Spleen (tissue), 11 donors: Measurements from ENCODE around the gene CCDC71L. TPM values are rescaled to one million over a fixed set of nuclear protein-coding genes. Genes with fewer than 3 reads are reported as not detected.

Source experiments
- DNase-seq: peaks from one replicate; pipeline ENCODE4 v3.0.0-alpha.2; 2020
- H3K27ac ChIP-seq, 8 donors: fragments of 200-600 bp; sonication (generic) in 7 of 8; 1 replicate in 4 of 8; 2 replicates in 4 of 8; pipeline versions ENCODE4 v1.5.0 to v1.8.0; 2016 to 2021; ENCODE audit warnings: inconsistent platforms in 4 of 8, mild to moderate bottlenecking in 4 of 8, moderate library complexity in 1 of 8
- H3K27me3 ChIP-seq, 7 donors: fragments of 200-600 bp; sonication (generic) in 6 of 7; replicated peaks in 1 of 7; 1 replicate in 4 of 7; 2 replicates in 3 of 7; pipeline versions ENCODE4 v1.5.0 to v1.8.0; 2016 to 2021; ENCODE audit warnings: inconsistent platforms in 3 of 7, mild to moderate bottlenecking in 1 of 7
- H3K36me3 ChIP-seq, 6 donors: fragments of 200-600 bp; sonication (generic) in 5 of 6; 1 replicate in 4 of 6; 2 replicates in 2 of 6; pipeline versions ENCODE4 v1.5.0 to v1.8.0; 2016 to 2021; ENCODE audit warnings: inconsistent platforms in 2 of 6
- H3K4me1 ChIP-seq, 6 donors: fragments of 200-600 bp; sonication (generic) in 5 of 6; 1 replicate in 3 of 6; 2 replicates in 3 of 6; pipeline versions ENCODE4 v1.5.0 to v1.8.0; 2016 to 2021; ENCODE audit warnings: inconsistent platforms in 3 of 6
- H3K4me3 ChIP-seq, 8 donors: fragments of 200-600 bp; sonication (generic) in 7 of 8; 1 replicate in 4 of 8; 2 replicates in 4 of 8; pipeline versions ENCODE4 v1.5.0 to v1.8.0; 2016 to 2021; ENCODE audit warnings: inconsistent platforms in 4 of 8, mild to moderate bottlenecking in 4 of 8, moderate library complexity in 2 of 8
- H3K9me3 ChIP-seq, 8 donors: fragments of 200-600 bp; sonication (generic) in 7 of 8; 1 replicate in 4 of 8; 2 replicates in 4 of 8; pipeline versions ENCODE4 v1.5.0 to v1.8.0; 2016 to 2021; ENCODE audit warnings: inconsistent platforms in 4 of 8
- POLR2A ChIP-seq, 3 donors: fragments of 450-650 bp; IDR thresholded peaks; one replicate each; pipeline ENCODE4 v1.5.1; 2017; ENCODE audit warnings: antibody characterized with exemption in 3 of 3, mild to moderate bottlenecking in 1 of 3
- POLR2AphosphoS5 ChIP-seq, 3 donors: sonication (generic); formaldehyde crosslinking; IDR thresholded peaks; one replicate each; pipeline ENCODE4 v1.5.1; 2017; ENCODE audit warnings: antibody characterized with exemption in 3 of 3
- WGBS, 5 donors: extraction: QIAGEN DNeasy Blood & Tissue Kit in 3 of 5; methylation state at CpG; one replicate each; pipeline versions ENCODE4 v1.1.5 to v1.1.7; 2013 to 2018; 5-methylcytosine and 5-hydroxymethylcytosine counted together
- intact Hi-C: fragments of 100-400 bp; cut with DNase I; formaldehyde crosslinking; loops from one replicate; pipeline ENCODE4 v1.15.0; 2023; ENCODE audit warnings: low total_unique reads
- polyA plus RNA-seq, 3 donors: library from polyadenylated mRNA; stranded (reverse); fragments of 200-250 nt; gene quantifications; one replicate each; pipeline ENCODE4 v1.2.1, GENCODE V29; 2013
- total RNA-seq, 7 donors: library from RNA; depleted of rRNA in 3 of 7; stranded (reverse); fragments of >200 nt in 3 of 7; fragmentation: NEBNext Ultra II Directional in 4 of 7; extraction: Animal tissue kit (Norgen Biotek cat#: 25700) in 4 of 7; gene quantifications; one replicate each; pipeline versions ENCODE4 v1.1.0 to v1.2.1, GENCODE V29; 2016 to 2021
- TF ChIP-seq, protein P1 (sequence below), 11 experiments: fragments of 200-600 bp in 7 of 11; fragments of 450-650 bp in 4 of 11; sonication (generic) in 4 of 11; IDR thresholded peaks in 8 of 11; conservative IDR thresholded peaks in 3 of 11; 1 replicate in 7 of 11; 2 replicates in 4 of 11; pipeline versions ENCODE4 v1.4.0 to v1.8.0; 2016 to 2021; ENCODE audit warnings: antibody characterized with exemption in 11 of 11, inconsistent platforms in 4 of 11, mild to moderate bottlenecking in 1 of 11
- donor health status: healthy with polysubstance abuse.
- donor health status: DM: no; HTN: no; CAD: no; lungs with moderate emphysema.
- donor health status: DM: no; HTN: no; CAD: no.
- donor health status: Bipolar disorder and iron deficiency.
- donor health status: healthy.
- donor health status: DM: no; HTN: no; CAD: no.
- donor health status: DM: yes; HTN: yes; CAD: no.

Gene CCDC71L
- total and polyA plus RNA-seq, 10 donors: 22.7 to 70.9 (median 36.4) TPM

DNA sequence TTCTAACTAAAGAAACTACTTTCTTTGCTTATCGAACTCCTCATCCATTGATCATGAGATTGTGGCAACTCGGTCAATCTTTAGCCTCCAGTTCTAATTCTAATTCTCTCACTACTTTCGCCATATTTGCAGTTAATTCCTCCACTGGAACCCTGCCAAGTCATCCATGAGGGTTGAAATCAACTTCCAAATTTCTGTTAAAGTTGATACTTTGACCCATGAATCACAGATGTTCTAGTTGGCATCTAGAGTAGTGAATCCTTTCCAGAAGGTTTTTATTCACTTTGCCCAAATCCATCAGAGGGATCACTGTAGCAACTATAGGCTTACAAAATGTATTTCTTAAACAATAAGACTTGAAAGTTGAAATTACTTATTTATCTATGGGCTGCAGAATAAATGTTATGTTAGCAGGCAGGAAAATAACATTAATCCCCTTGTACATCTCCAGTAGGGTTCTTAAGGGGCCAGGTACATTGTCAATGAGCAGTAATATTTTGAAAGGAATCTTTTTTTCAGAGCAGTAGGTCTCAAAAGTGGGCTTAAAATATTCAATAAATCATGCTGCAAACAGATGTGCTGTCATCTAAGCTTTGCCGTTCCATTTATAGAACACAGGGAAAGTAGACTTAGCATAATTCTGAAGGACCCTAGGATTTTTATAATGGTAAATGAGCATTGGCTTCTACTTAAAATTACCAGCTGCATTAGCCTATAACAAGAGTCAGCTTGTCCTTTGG, 39.4 kb downstream of the CCDC71L start:
- Histone ChIP-seq H3K27me3 (no peaks in the 10 kb centered on the region), H3K9me3 (peaks cover 0 to 29% (median 15%) of the 10 kb centered on the region in 8 donors), H3K27ac (no peak overlapping the region), H3K4me3 (no peak overlapping the region), H3K36me3 (no peaks in the 10 kb centered on the region), H3K4me1 (peaks cover 0 to 9% (median 0%) of the 10 kb centered on the region in 6 donors)
- TF ChIP-seq, protein P1, sequence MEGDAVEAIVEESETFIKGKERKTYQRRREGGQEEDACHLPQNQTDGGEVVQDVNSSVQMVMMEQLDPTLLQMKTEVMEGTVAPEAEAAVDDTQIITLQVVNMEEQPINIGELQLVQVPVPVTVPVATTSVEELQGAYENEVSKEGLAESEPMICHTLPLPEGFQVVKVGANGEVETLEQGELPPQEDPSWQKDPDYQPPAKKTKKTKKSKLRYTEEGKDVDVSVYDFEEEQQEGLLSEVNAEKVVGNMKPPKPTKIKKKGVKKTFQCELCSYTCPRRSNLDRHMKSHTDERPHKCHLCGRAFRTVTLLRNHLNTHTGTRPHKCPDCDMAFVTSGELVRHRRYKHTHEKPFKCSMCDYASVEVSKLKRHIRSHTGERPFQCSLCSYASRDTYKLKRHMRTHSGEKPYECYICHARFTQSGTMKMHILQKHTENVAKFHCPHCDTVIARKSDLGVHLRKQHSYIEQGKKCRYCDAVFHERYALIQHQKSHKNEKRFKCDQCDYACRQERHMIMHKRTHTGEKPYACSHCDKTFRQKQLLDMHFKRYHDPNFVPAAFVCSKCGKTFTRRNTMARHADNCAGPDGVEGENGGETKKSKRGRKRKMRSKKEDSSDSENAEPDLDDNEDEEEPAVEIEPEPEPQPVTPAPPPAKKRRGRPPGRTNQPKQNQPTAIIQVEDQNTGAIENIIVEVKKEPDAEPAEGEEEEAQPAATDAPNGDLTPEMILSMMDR (IDR thresholded peaks at IDR 0.05 in 8 of 11, conservative IDR thresholded peaks at IDR 0.05 in 3 of 11): no peak
- TF ChIP-seq POLR2AphosphoS5 (IDR thresholded peaks at IDR 0.05): no peak
- no peak for TF ChIP-seq POLR2A (IDR thresholded peaks at IDR 0.05)
- intact Hi-C loops: no loop called here
- 79 to 94% (median 87%) methylated on average over 4 of the region's 4 CpGs for WGBS, 5 donors
- DNase-seq: no peak

DNA sequence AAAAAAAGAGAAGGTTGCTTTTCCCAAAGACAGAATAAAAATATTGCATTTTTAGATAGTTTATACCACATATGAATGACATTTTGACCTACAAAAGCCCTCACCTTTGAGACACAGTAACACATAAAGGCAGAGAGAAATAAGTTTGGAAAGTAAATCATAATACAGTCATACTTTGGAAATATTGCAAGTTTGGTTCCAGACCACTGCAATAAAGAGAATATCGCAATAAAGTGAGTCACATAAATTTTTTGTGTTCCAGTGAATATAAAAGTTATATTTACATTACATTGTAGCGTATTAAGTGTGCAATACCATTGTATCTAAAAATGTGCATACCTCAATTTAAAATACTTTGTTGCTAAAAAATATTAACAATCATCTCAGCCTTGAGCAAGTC, 40.3 kb downstream of the CCDC71L start:
- Histone ChIP-seq H3K36me3 (no peaks in the 10 kb centered on the region), H3K4me3 (no peak overlapping the region), H3K4me1 (peaks cover 0 to 9% (median 0%) of the 10 kb centered on the region in 6 donors), H3K27me3 (no peaks in the 10 kb centered on the region), H3K9me3 (peaks cover 0 to 29% (median 15%) of the 10 kb centered on the region in 8 donors), H3K27ac (no peak overlapping the region)
- intact Hi-C loops: no loop called here
- no peak for DNase-seq
- TF ChIP-seq POLR2AphosphoS5 (IDR thresholded peaks at IDR 0.05): no peak
- TF ChIP-seq POLR2A (IDR thresholded peaks at IDR 0.05): no peak
- TF ChIP-seq, protein P1 (IDR thresholded peaks at IDR 0.05 in 8 of 11, conservative IDR thresholded peaks at IDR 0.05 in 3 of 11): no peak
- WGBS, 5 donors: 89 to 100% (median 94%) methylated on average over 2 of the region's 2 CpGs

DNA sequence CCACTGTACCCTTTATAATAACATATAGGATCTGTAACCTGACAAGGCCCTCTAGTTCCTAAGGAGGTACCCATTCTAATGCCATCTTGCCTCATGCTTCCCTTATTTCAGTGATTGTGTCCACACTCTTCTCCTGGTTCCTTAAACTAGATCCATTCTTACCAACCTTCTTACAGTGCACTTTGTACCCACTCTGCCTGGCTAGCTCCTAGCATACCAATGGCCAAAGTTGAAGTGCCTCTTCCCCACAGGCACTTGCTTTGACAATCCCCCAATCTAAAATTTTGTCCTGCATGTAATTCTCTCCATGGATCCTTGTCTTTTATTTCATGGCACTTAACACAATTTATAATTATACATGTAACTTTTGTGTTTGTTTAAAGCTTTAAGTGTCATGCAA, 40.9 kb downstream of the CCDC71L start:
- TF ChIP-seq, protein P1 (IDR thresholded peaks at IDR 0.05 in 8 of 11, conservative IDR thresholded peaks at IDR 0.05 in 3 of 11): no peak
- no peak for TF ChIP-seq POLR2AphosphoS5 (IDR thresholded peaks at IDR 0.05)
- TF ChIP-seq POLR2A (IDR thresholded peaks at IDR 0.05): no peak
- intact Hi-C loops: no loop called here
- H3K9me3 ChIP-seq: peaks cover 0 to 29% (median 15%) of the 10 kb centered on the region in 8 donors
- no peak overlapping the region for H3K27ac ChIP-seq
- H3K36me3 ChIP-seq: no peaks in the 10 kb centered on the region
- H3K4me3 ChIP-seq: no peak overlapping the region
- H3K27me3 ChIP-seq: no peaks in the 10 kb centered on the region
- peaks cover 0 to 9% (median 0%) of the 10 kb centered on the region in 6 donors for H3K4me1 ChIP-seq
- DNase-seq: no peak

DNA sequence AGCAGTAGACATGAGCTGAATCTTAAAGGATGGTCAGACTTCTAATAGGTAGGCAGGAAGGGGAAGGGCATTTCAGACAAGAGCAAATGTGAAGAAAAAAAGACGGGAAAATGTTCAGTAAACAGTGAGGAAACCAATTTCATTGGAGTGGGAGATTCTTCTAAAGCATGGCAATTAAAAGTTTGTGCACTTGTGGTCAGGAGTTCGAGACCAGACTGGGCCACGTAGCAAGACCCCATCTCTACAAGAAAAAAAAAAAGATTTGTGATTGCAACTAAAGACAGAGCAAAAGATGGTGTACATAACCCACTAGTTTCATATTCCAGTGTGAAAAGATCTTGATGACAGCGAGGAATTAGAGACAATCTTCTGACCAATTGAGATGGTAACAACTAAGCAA, 41.7 kb downstream of the CCDC71L start:
- Histone ChIP-seq H3K27ac (no peak overlapping the region), H3K27me3 (no peaks in the 10 kb centered on the region), H3K36me3 (no peaks in the 10 kb centered on the region), H3K4me3 (no peak overlapping the region), H3K4me1 (peaks cover 0 to 9% (median 0%) of the 10 kb centered on the region in 6 donors), H3K9me3 (peaks cover 0 to 29% (median 15%) of the 10 kb centered on the region in 8 donors)
- no peak for DNase-seq
- 86 to 95% (median 89%) methylated on average over 4 of the region's 4 CpGs for WGBS, 5 donors
- TF ChIP-seq POLR2A (IDR thresholded peaks at IDR 0.05) (no peak), POLR2AphosphoS5 (IDR thresholded peaks at IDR 0.05) (no peak)
- TF ChIP-seq, protein P1 (IDR thresholded peaks at IDR 0.05 in 8 of 11, conservative IDR thresholded peaks at IDR 0.05 in 3 of 11): no peak
- intact Hi-C loops: no loop called here
